Naive thymus-derived CD4-positive, alpha-beta T cell (primary cell): ENCODE measurements around the gene PCBP3. TPM values are rescaled to one million over a fixed set of nuclear protein-coding genes. Genes with fewer than 3 reads are reported as not detected.

Source experiments
- ATAC-seq: fragments of 150-1000 bp; cut with Tn5 transposase; 2 replicates; pipeline ENCODE4 v1.10.0; 2021; ENCODE audit warnings: mild to moderate bottlenecking, moderate library complexity
- CTCF ChIA-PET: fragments of 350-600 bp; sonication (Branson Sonifier 250); formaldehyde crosslinking; loops from one replicate; lab custom pipeline; 2021; ENCODE audit warnings: antibody characterized with exemption; lab: Charles Lee
- POLR2A ChIA-PET: fragments of 350-600 bp; sonication (Branson Sonifier 250); formaldehyde crosslinking; loops from one replicate; lab custom pipeline; 2021; ENCODE audit warnings: antibody characterized with exemption, inconsistent platforms; lab: Charles Lee
- DNase-seq, 9 donors: peaks; one replicate each; pipeline versions ENCODE4 v3.0.0 to v3.0.0-alpha.2; 2020 to 2022; ENCODE audit warnings: mixed read lengths in 1 of 9
- H3K27ac ChIP-seq: one replicate; pipeline ENCODE4 v1.7.0; 2013; ENCODE audit warnings: mild to moderate bottlenecking, low read depth, low read length, moderate library complexity
- H3K27me3 ChIP-seq, 2 donors: one replicate each; pipeline ENCODE4 v1.7.0; 2013; ENCODE audit warnings: low read length in 2 of 2, mild to moderate bottlenecking in 2 of 2, moderate library complexity in 2 of 2; ENCODE audit not compliant: control insufficient read depth in 2 of 2, insufficient read depth in 2 of 2
- H3K36me3 ChIP-seq, 3 experiments: 1 replicate in 2 of 3; 2 replicates in 1 of 3; pipeline ENCODE4 v1.7.0; 2013; ENCODE audit warnings: low read length in 3 of 3, mild to moderate bottlenecking in 3 of 3, moderate library complexity in 1 of 3; ENCODE audit not compliant: insufficient read depth in 3 of 3, control insufficient read depth in 2 of 3
- H3K4me1 ChIP-seq, 2 donors: one replicate each; pipeline ENCODE4 v1.7.0; 2013; ENCODE audit warnings: low read length in 2 of 2, mild to moderate bottlenecking in 2 of 2, moderate library complexity in 1 of 2; ENCODE audit not compliant: control insufficient read depth in 2 of 2, insufficient read depth in 2 of 2
- H3K4me3 ChIP-seq: 2 replicates; pipeline ENCODE4 v1.7.0; 2013; ENCODE audit warnings: mild to moderate bottlenecking, low read length
- H3K9me3 ChIP-seq, 3 experiments: 1 replicate in 2 of 3; 2 replicates in 1 of 3; pipeline ENCODE4 v1.7.0; 2013; ENCODE audit warnings: low read length in 3 of 3; ENCODE audit not compliant: control insufficient read depth in 2 of 3
- H3K27ac Mint-ChIP-seq, 9 donors: one replicate each; pipeline ENCODE4 v1.8.0; 2020 to 2022; ENCODE audit warnings: mixed read lengths in 9 of 9, mild to moderate bottlenecking in 8 of 9, moderate library complexity in 5 of 9, inconsistent platforms in 2 of 9
- H3K27me3 Mint-ChIP-seq, 5 donors: one replicate each; pipeline ENCODE4 v1.8.0; 2021 to 2022; ENCODE audit warnings: mixed read lengths in 5 of 5, mild to moderate bottlenecking in 1 of 5
- H3K36me3 Mint-ChIP-seq, 5 donors: one replicate each; pipeline ENCODE4 v1.8.0; 2020 to 2022; ENCODE audit warnings: mixed read lengths in 5 of 5, mild to moderate bottlenecking in 3 of 5, inconsistent platforms in 1 of 5
- H3K4me1 Mint-ChIP-seq, 7 donors: one replicate each; pipeline ENCODE4 v1.8.0; 2020 to 2022; ENCODE audit warnings: mixed read lengths in 7 of 7, mild to moderate bottlenecking in 3 of 7, inconsistent platforms in 1 of 7
- H3K4me3 Mint-ChIP-seq, 10 donors: one replicate each; pipeline ENCODE4 v1.8.0; 2020 to 2022; ENCODE audit warnings: mild to moderate bottlenecking in 10 of 10, mixed read lengths in 10 of 10, moderate library complexity in 6 of 10, inconsistent platforms in 2 of 10
- H3K9me3 Mint-ChIP-seq, 11 donors: one replicate each; pipeline ENCODE4 v1.8.0; 2020 to 2022; ENCODE audit warnings: mixed read lengths in 11 of 11, mild to moderate bottlenecking in 4 of 11, inconsistent platforms in 1 of 11, moderate library complexity in 1 of 11
- intact Hi-C, 2 donors: fragments of 100-400 bp; cut with micrococcal nuclease; formaldehyde crosslinking; loops; one replicate each; pipeline ENCODE4 v1.15.1; 2023
- polyA plus RNA-seq, 2 donors: library from polyadenylated mRNA; unstranded; fragments of 300-500 nt; fragmentation: Illumina TruSeq; gene quantifications; one replicate each; pipeline ENCODE4 v1.2.3, GENCODE V29; 2021
- total RNA-seq, 6 experiments: library from RNA in 5 of 6; stranded (reverse) in 5 of 6; gene quantifications; 1 replicate in 5 of 6; 2 replicates in 1 of 6; pipeline ENCODE4 v1.2.3 and lab custom pipeline; 2021 to 2026

PCBP3 gene
- total and polyA plus RNA-seq, 7 experiments from 2014 or later = 1.2 to 5.2 (median 1.6) TPM

DNA sequence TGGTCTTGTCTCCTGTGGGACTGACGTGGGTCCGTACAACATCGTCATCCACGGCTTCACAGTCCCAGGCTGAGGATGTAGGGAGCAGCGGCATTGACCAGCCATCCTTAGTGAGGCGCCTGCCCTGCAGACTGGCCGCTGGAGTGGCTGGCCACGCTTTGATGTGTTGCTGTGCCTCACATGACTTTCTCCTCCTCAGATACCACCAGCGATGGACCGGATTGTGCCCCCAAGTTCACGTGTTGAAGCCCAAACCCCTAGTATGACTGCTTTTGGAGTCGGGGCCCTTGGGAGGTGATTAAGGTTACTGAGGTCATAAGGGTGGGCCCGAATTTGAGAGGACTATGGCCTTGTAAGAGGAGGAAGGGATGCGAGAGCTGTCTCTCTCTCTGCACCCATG is 122.5 kb downstream of the PCBP3 start:
- Mint-ChIP-seq H3K9me3 (no peaks in the 10 kb centered on the region), H3K27ac (peak overlapping the region in 8 of 9 donors; percentile 92 to 97 (median 95)), H3K4me1 (peaks cover 15 to 51% (median 38%) of the 10 kb centered on the region in 7 donors), H3K36me3 (peaks cover 0 to 9% (median 4%) of the 10 kb centered on the region in 5 donors), H3K27me3 (no peaks in the 10 kb centered on the region), H3K4me3 (peak overlapping the region in 2 of 10 donors; percentile 17 to 30)
- Histone ChIP-seq H3K27ac (no peak overlapping the region), H3K4me3 (no peak overlapping the region), H3K4me1 (peaks cover 0 to 29% of the 10 kb centered on the region in 2 donors), H3K36me3 (no peaks in the 10 kb centered on the region), H3K27me3 (no peaks in the 10 kb centered on the region), H3K9me3 (no peaks in the 10 kb centered on the region)
- no peak for DNase-seq
- ChIA-PET POLR2A (no interaction called here), CTCF (interaction anchor here (0.6 kb wide), 1 partner anchor 173 kb away, joined by 3 read pairs; no protein-coding TSS in a partner anchor)
- intact Hi-C loops = loop anchor here (5.0 kb wide), 4 partner anchors 51 to 214 kb away; no protein-coding TSS in a partner anchor
- ATAC-seq = no peak

- Histone ChIP-seq H3K9me3 (no peaks in the 10 kb centered on the region), H3K4me3 (peak overlapping the region; percentile 23), H3K27ac (no peak overlapping the region), H3K36me3 (no peaks in the 10 kb centered on the region), H3K27me3 (no peaks in the 10 kb centered on the region), H3K4me1 (peaks cover 0 to 29% of the 10 kb centered on the region in 2 donors)
- ATAC-seq (no peak), DNase-seq (no peak)
- H3K27ac Mint-ChIP-seq = peak overlapping the region; percentile 76 to 97 (median 95)
- peak overlapping the region in 5 of 10 donors; percentile 30 to 72 (median 47) for H3K4me3 Mint-ChIP-seq
- H3K36me3 Mint-ChIP-seq = peaks cover 0 to 5% (median 0%) of the 10 kb centered on the region in 5 donors
- intact Hi-C loops = loop anchor here (5.0 kb wide), 4 partner anchors 51 to 214 kb away; no protein-coding TSS in a partner anchor
- no peaks in the 10 kb centered on the region for H3K27me3 Mint-ChIP-seq
- H3K4me1 Mint-ChIP-seq = peaks cover 15 to 51% (median 38%) of the 10 kb centered on the region in 7 donors
- no peaks in the 10 kb centered on the region for H3K9me3 Mint-ChIP-seq
- POLR2A ChIA-PET = no interaction called here
- CTCF ChIA-PET = interaction anchor here (0.6 kb wide), 1 partner anchor 174 kb away, joined by 3 read pairs; no protein-coding TSS in a partner anchor
Observed at GRCh38 chr21:45766501-45766900, 123.0 kb downstream of the PCBP3 start.

DNA sequence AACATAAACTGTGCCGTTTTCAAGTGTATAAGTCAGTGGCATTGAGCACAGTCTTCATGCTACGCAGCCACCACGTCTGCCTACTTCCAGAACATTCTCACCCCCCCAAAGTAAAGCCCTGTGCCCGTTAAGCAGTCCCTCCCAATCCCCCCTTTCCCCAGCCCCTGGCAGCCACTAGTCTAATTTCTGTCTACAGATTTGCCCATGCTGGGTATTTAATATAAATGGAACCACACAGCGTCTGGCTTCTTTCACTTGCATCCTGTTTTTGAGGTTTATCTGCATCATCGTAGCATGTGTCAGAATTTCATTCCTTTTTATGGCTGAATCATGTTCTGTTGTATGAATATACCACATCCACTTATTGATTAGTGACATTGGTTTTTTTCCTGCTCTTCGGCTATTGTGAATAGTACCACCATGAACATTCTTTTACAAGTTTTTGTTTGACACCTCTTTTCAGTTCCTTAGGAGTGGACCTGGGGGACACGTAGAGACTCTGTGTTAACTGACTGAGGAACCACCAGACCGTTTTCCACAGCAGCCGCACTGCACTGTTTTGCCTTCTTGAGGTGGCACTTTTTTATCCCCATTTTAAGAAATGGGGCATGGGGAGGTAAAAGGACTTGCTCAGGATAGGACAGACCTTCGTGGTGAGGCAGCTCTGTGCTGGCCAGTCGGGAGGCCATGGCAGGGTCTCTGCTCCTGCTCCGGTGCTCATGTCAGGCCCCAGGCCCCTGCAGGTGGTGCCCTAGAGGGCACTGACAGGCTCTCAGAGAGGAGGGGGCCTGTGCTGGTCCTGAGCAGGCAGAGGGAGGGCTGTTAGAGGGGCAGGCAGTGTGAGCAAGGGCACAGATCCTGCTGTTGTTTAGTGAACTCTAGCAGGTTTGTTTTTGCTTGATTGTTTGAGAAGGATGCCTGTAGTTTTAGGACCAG is 123.8 kb downstream of the PCBP3 start:
- Histone ChIP-seq H3K4me3 (peak overlapping the region; percentile 23), H3K9me3 (no peaks in the 10 kb centered on the region), H3K36me3 (no peaks in the 10 kb centered on the region), H3K27me3 (no peaks in the 10 kb centered on the region), H3K4me1 (peaks cover 0 to 29% of the 10 kb centered on the region in 2 donors), H3K27ac (no peak overlapping the region)
- H3K4me1 Mint-ChIP-seq = peaks cover 15 to 51% (median 38%) of the 10 kb centered on the region in 7 donors
- intact Hi-C loops = loop anchor here (1.0 to 5.0 kb wide), 6 partner anchors 50 to 215 kb away; partner anchors contain the start of gene PCBP3 (in 2 of the 2)
- peak overlapping the region; percentile 16 to 76 (median 64) for H3K4me3 Mint-ChIP-seq
- ChIA-PET CTCF (no interaction called here), POLR2A (no interaction called here)
- no peaks in the 10 kb centered on the region for H3K27me3 Mint-ChIP-seq
- peaks cover 0 to 5% (median 0%) of the 10 kb centered on the region in 11 donors for H3K9me3 Mint-ChIP-seq
- ATAC-seq (peak; percentile 78), DNase-seq (peak in 7 of 9 donors; percentile 60 to 78 (median 67))
- H3K27ac Mint-ChIP-seq = peak overlapping the region; percentile 76 to 97 (median 95)
- H3K36me3 Mint-ChIP-seq = peaks cover 0 to 4% (median 0%) of the 10 kb centered on the region in 5 donors

GRCh38 chr21:45768011-45768739 is 124.7 kb downstream of the PCBP3 start:
- H3K27me3 ChIP-seq = no peaks in the 10 kb centered on the region
- Mint-ChIP-seq H3K9me3 (peaks cover 0 to 5% (median 0%) of the 10 kb centered on the region in 11 donors), H3K4me1 (peaks cover 15 to 51% (median 38%) of the 10 kb centered on the region in 7 donors), H3K27me3 (no peaks in the 10 kb centered on the region), H3K4me3 (peak overlapping the region; percentile 20 to 76 (median 60)), H3K36me3 (peaks cover 0 to 4% (median 0%) of the 10 kb centered on the region in 5 donors), H3K27ac (peak overlapping the region; percentile 27 to 97 (median 95))
- ChIA-PET CTCF (no interaction called here), POLR2A (no interaction called here)
- H3K4me1 ChIP-seq = peaks cover 0 to 29% of the 10 kb centered on the region in 2 donors
- H3K4me3 ChIP-seq = no peak overlapping the region
- H3K36me3 ChIP-seq = no peaks in the 10 kb centered on the region
- ATAC-seq (peak; percentile 11), DNase-seq (peak in 5 of 9 donors; percentile 6 to 62 (median 17))
- H3K9me3 ChIP-seq = no peaks in the 10 kb centered on the region
- intact Hi-C loops = loop anchor here (2.0 to 5.0 kb wide), 5 partner anchors 49 to 216 kb away; no protein-coding TSS in a partner anchor
- no peak overlapping the region for H3K27ac ChIP-seq

DNA sequence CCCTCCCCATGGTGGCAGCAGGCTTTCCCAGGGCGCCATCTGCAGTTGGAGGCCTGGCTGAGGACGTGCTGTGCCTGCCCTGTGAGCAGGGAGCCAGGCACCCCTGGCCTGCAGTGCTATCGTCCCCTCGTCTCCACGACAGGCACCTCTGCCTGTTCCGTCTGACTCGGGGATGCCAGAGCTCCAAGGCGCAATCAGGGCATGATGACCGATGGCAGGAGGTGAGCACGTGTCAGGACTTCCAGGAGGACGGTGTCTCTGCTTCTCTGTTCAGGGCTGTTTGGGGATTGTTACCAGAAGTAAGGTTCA is 125.2 kb downstream of the PCBP3 start:
- POLR2A ChIA-PET = interaction anchor here (0.6 kb wide), 1 partner anchor 163 kb away, joined by 4 read pairs; no protein-coding TSS in a partner anchor
- Mint-ChIP-seq H3K27ac (peak overlapping the region; percentile 53 to 97 (median 94)), H3K27me3 (no peaks in the 10 kb centered on the region), H3K4me3 (peak overlapping the region in 7 of 10 donors; percentile 43 to 76 (median 56)), H3K9me3 (peaks cover 0 to 5% (median 0%) of the 10 kb centered on the region in 11 donors), H3K4me1 (peaks cover 15 to 51% (median 38%) of the 10 kb centered on the region in 7 donors), H3K36me3 (peaks cover 0 to 5% (median 0%) of the 10 kb centered on the region in 5 donors)
- Histone ChIP-seq H3K4me1 (peaks cover 0 to 29% of the 10 kb centered on the region in 2 donors), H3K9me3 (no peaks in the 10 kb centered on the region), H3K36me3 (no peaks in the 10 kb centered on the region), H3K4me3 (no peak overlapping the region), H3K27ac (no peak overlapping the region), H3K27me3 (no peaks in the 10 kb centered on the region)
- CTCF ChIA-PET = interaction anchor here (0.6 kb wide), 1 partner anchor 46 kb away, joined by 3 read pairs; no protein-coding TSS in a partner anchor
- intact Hi-C loops = loop anchor here (2.0 to 5.0 kb wide), 5 partner anchors 49 to 216 kb away; no protein-coding TSS in a partner anchor
- DNase-seq (peak in 1 of 9 donors; percentile 45), ATAC-seq (no peak)
